Measurements from ENCODE around the gene P4HB.

DNA sequence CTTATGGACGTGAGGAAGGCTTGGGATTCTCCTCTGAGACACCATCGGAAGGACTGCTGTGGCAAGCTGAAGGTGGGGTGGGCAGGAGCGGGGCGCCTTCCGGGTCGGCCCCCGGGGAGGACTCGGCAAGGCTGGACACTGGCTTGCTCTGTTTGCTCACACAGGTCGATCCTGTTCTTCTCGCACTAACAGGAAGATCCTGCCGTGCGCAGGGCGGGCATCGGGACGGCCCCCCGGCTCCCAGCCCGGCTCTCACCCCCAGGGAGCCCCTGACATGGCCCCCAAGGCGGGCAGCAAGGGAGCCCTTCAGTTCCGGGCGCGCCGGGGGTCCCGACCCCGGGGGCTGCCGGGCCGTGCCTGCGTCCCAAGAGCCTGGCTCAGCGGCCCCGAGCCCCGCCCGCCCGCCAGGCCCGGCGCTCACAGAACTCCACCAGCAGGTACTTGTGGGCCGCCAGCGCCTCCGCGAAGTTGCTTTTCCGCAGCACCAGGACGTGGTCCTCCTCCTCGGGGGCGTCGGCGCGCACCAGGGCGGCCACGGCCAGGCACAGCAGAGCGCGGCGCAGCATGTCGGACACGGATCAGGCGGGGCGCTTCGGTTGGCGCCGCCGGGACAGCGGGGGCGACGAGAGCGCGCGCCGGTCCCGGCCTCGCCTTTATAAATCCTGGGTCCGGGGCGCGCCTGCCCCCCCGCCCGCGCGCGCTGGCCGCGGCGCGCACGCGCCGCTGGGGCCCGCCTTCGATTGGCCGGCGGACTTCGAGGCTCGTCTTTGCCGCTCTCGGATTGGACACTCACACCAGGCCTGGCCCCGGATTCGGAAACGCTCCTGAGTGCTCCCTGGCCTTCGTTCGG is at the start of gene P4HB:
- TF ChIP-seq, protein P1, sequence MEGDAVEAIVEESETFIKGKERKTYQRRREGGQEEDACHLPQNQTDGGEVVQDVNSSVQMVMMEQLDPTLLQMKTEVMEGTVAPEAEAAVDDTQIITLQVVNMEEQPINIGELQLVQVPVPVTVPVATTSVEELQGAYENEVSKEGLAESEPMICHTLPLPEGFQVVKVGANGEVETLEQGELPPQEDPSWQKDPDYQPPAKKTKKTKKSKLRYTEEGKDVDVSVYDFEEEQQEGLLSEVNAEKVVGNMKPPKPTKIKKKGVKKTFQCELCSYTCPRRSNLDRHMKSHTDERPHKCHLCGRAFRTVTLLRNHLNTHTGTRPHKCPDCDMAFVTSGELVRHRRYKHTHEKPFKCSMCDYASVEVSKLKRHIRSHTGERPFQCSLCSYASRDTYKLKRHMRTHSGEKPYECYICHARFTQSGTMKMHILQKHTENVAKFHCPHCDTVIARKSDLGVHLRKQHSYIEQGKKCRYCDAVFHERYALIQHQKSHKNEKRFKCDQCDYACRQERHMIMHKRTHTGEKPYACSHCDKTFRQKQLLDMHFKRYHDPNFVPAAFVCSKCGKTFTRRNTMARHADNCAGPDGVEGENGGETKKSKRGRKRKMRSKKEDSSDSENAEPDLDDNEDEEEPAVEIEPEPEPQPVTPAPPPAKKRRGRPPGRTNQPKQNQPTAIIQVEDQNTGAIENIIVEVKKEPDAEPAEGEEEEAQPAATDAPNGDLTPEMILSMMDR (conservative IDR thresholded peaks at IDR 0.05; ENCODE audit: low read depth, low read length): no peak
- TF ChIP-seq POLR2A (IDR thresholded peaks at IDR 0.05; ENCODE audit: low read depth, low read length) (peak; percentile 99), MAFK (IDR thresholded peaks at IDR 0.05; ENCODE audit: low read depth, low read length) (no peak), RFX5 (IDR thresholded peaks at IDR 0.05; ENCODE audit: low read depth, low read length) (no peak), MXI1 (IDR thresholded peaks at IDR 0.05; ENCODE audit: borderline replicate concordance, low read depth, low read length) (peak; percentile 65; the same call in 1 of the 2 replicates), BHLHE40 (IDR thresholded peaks at IDR 0.05; ENCODE audit: low read depth, low read length) (no peak), SMC3 (IDR thresholded peaks at IDR 0.05; ENCODE audit: low read depth, low read length) (no peak), RCOR1 (IDR thresholded peaks at IDR 0.05; ENCODE audit: insufficient replicate concordance, low read length) (no peak), FOS (IDR thresholded peaks at IDR 0.05; ENCODE audit: low read depth, low read length) (no peak), NFE2L2 (IDR thresholded peaks at IDR 0.05; ENCODE audit: low read depth, low read length) (no peak)
- TF ChIP-seq, protein P2, sequence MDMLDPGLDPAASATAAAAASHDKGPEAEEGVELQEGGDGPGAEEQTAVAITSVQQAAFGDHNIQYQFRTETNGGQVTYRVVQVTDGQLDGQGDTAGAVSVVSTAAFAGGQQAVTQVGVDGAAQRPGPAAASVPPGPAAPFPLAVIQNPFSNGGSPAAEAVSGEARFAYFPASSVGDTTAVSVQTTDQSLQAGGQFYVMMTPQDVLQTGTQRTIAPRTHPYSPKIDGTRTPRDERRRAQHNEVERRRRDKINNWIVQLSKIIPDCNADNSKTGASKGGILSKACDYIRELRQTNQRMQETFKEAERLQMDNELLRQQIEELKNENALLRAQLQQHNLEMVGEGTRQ (IDR thresholded peaks at IDR 0.05; ENCODE audit: low read depth, low read length): peak; percentile 44
